Calu3 (cell line): ENCODE results near the gene TMEM198. TPM values are rescaled to one million over a fixed set of nuclear protein-coding genes. Genes with fewer than 3 reads are reported as not detected.
A peak's percentile ranks its signal among the peaks of the same experiment; 100 is the strongest.

Source experiments
- BruUV-seq: library from RNA; stranded (reverse); fragments of 400-500 nt; replicated peaks from 2 replicates; lab custom pipeline; 2021; lab: Mats Ljungman, UMichigan
- CTCF ChIA-PET: fragments of 300-600 bp; sonication (Branson Sonifier 250); formaldehyde crosslinking; loops from one replicate; lab custom pipeline; 2022; ENCODE audit warnings: antibody characterized with exemption; lab: Charles Lee
- DNase-seq: peaks from one replicate; pipeline ENCODE4 v3.0.0; 2022
- H3K27ac Mint-ChIP-seq: one replicate; pipeline ENCODE4 v1.8.0; 2022; ENCODE audit warnings: mixed read lengths; ENCODE audit not compliant: unreplicated experiment
- H3K27me3 Mint-ChIP-seq: one replicate; pipeline ENCODE4 v1.8.0; 2022; ENCODE audit warnings: mixed read lengths; ENCODE audit not compliant: unreplicated experiment
- H3K36me3 Mint-ChIP-seq: one replicate; pipeline ENCODE4 v1.8.0; 2022; ENCODE audit warnings: mild to moderate bottlenecking, moderate library complexity, mixed read lengths; ENCODE audit not compliant: insufficient read depth, unreplicated experiment
- H3K4me1 Mint-ChIP-seq: one replicate; pipeline ENCODE4 v1.8.0; 2022; ENCODE audit warnings: mild to moderate bottlenecking, low read depth, mixed read lengths; ENCODE audit not compliant: unreplicated experiment
- H3K4me3 Mint-ChIP-seq: one replicate; pipeline ENCODE4 v1.8.0; 2022; ENCODE audit warnings: mild to moderate bottlenecking, low read depth, moderate library complexity, mixed read lengths; ENCODE audit not compliant: unreplicated experiment
- H3K9me3 Mint-ChIP-seq: one replicate; pipeline ENCODE4 v1.8.0; 2022; ENCODE audit warnings: low read depth, mixed read lengths; ENCODE audit not compliant: unreplicated experiment
- intact Hi-C: fragments of 100-400 bp; cut with micrococcal nuclease; formaldehyde crosslinking; loops from one replicate; pipeline ENCODE4 v1.10.0; 2022; ENCODE audit not compliant: unreplicated experiment
- total RNA-seq: library from RNA; stranded (reverse); gene quantifications from 2 replicates; pipeline ENCODE4 v1.2.3, GENCODE V29; 2022
- TF ChIP-seq, protein P1 (sequence below): fragments of 200-600 bp; IDR thresholded peaks from one replicate; pipeline ENCODE4 v1.8.0; 2022; ENCODE audit warnings: antibody characterized with exemption; ENCODE audit not compliant: unreplicated experiment

TMEM198 gene
- total RNA-seq, 1 experiment from 2014 or later, result 5.9 TPM

DNA sequence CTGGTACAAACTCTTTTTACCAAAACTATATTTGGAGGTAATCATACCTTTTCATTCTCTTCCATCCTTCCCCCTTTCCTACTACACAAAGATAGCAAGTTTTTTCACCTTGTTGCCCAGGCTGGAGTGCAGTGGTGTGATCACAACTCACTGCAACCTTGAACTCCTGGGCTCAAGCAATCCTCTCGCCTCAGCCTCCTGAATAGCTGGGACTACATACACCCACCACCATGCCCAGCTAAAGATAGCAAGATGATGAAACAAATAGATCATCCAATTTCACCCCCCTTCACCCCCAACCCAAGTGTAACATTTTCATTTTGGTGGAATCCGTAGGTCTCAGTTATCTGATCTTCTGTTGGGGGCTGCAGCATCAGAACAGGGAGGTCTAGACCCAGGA is 49.3 kb downstream of the TMEM198 start:
- CTCF ChIA-PET, result no interaction called here
- Mint-ChIP-seq H3K4me1 (peaks cover 10% of the 10 kb centered on the region), H3K27me3 (no peaks in the 10 kb centered on the region), H3K4me3 (no peak overlapping the region), H3K36me3 (peaks cover 17% of the 10 kb centered on the region), H3K9me3 (no peaks in the 10 kb centered on the region), H3K27ac (no peak overlapping the region)
- DNase-seq, result no peak
- TF ChIP-seq, protein P1, sequence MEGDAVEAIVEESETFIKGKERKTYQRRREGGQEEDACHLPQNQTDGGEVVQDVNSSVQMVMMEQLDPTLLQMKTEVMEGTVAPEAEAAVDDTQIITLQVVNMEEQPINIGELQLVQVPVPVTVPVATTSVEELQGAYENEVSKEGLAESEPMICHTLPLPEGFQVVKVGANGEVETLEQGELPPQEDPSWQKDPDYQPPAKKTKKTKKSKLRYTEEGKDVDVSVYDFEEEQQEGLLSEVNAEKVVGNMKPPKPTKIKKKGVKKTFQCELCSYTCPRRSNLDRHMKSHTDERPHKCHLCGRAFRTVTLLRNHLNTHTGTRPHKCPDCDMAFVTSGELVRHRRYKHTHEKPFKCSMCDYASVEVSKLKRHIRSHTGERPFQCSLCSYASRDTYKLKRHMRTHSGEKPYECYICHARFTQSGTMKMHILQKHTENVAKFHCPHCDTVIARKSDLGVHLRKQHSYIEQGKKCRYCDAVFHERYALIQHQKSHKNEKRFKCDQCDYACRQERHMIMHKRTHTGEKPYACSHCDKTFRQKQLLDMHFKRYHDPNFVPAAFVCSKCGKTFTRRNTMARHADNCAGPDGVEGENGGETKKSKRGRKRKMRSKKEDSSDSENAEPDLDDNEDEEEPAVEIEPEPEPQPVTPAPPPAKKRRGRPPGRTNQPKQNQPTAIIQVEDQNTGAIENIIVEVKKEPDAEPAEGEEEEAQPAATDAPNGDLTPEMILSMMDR, result no peak
- no TSS peak for BruUV-seq
- intact Hi-C loops, result no loop called here

DNA sequence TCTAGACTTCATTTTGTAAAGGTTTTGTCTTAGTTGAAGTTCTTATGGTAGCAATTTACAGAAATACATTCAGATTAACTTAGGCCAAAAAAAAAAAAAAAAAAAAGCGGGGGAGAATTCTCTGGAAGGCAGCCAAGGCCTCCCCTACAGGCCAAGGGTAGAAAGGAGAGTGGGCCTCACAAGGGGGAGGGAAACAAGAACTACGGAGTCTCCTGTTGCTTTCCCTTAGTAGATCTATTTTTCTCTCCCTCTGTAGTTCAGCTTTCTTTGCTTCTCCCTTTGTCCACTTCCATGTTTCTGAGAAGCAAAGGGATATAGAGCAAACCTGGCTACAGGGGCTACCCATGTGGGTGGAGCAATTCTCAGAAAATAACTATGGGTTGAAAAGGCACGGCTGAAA is 51.4 kb downstream of the TMEM198 start:
- peaks cover 20% of the 10 kb centered on the region for H3K36me3 Mint-ChIP-seq
- no peak overlapping the region for H3K4me3 Mint-ChIP-seq
- H3K4me1 Mint-ChIP-seq, result peaks cover 10% of the 10 kb centered on the region
- CTCF ChIA-PET, result no interaction called here
- H3K27ac Mint-ChIP-seq, result no peak overlapping the region
- no peaks in the 10 kb centered on the region for H3K27me3 Mint-ChIP-seq
- intact Hi-C loops, result no loop called here
- no TSS peak for BruUV-seq
- no peaks in the 10 kb centered on the region for H3K9me3 Mint-ChIP-seq
- TF ChIP-seq, protein P1, result no peak
- no peak for DNase-seq

DNA sequence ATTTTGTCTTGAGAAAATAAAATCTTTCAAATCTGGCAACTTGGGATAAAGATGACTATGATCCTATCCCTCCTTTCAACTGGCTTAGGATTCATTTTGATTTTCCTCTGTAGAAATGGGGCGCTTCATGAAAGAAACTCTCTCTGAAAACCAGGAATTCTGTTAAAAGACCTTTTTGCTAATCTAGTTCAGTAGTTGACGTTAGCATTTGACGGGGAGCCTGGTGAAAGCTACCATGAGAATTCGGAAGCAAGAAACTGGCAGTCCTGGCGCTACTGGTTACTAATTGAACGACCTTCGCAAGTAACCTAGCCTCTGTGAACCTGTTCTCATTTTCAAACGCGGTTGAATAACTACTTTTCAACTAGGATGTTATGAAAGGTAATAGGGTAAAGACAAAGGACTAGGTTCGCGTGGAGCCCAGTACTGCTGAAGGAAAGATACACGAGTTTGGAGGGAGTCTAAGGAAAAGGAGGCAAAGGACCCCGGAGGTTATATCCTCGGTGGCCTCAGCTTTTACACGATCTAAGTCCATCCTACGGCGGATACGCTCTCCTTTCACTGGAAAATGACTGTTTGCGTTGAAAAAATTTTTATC is 53.2 kb downstream of the TMEM198 start:
- BruUV-seq, result TSS peak; percentile 95
- peak overlapping the region; percentile 93 for H3K27ac Mint-ChIP-seq
- H3K9me3 Mint-ChIP-seq, result no peaks in the 10 kb centered on the region
- intact Hi-C loops, result loop anchor here (1.0 to 2.0 kb wide), 2 partner anchors 20 to 54 kb away; partner anchors contain the start of gene CHPF
- TF ChIP-seq, protein P1, result no peak
- CTCF ChIA-PET, result interaction anchor here (0.7 to 2.1 kb wide), 5 partner anchors 20 to 101 kb away, joined by 3 to 4 read pairs (median 4); partner anchors contain the start of gene OBSL1
- peak overlapping the region; percentile 95 for H3K4me3 Mint-ChIP-seq
- peaks cover 20% of the 10 kb centered on the region for H3K36me3 Mint-ChIP-seq
- peaks cover 10% of the 10 kb centered on the region for H3K4me1 Mint-ChIP-seq
- DNase-seq, result no peak
- H3K27me3 Mint-ChIP-seq, result no peaks in the 10 kb centered on the region

DNA sequence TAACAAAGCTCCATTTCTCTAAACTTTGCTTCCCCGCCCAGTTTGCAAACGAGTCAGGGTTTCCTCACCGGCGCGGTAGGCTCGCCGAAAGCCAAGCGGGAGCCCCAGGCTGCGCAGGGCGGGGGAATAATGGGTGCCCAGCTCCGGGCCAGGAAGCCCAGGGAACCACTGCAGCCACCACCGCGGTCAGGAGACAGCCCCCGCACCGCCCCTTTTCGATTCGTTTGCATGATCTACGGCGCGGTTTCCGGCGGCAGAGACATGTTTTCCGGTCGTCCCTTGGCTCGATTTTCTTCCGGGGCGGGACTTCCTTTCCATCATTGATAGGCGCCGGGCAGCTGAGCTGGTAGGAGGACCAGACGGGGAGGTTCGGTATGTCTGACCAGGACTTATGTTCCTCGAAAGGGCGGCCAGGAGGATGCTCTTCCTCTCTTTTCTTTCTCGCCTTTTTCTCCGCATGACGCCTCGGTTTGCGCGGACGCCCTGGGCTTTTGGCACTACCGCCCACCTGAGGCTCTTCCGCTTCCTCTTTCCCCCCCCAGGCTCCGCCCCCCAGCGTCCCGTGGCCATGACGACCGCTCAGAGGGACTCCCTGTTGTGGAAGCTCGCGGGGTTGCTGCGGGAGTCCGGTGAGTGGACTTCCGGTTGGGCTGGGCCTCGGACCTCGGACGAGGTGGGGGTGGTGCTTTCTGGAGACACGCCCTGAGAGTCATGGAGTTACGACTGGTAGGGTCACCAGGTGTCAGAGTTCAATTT is 53.9 kb downstream of the TMEM198 start, which contains the start of gene STK11IP:
Gene STK11IP (plus strand): TSS at position 306 of the 756 bp plus-strand sequence. CDS start 263 bp downstream, at position 569.
- Mint-ChIP-seq H3K27me3 (no peaks in the 10 kb centered on the region), H3K4me1 (peaks cover 10% of the 10 kb centered on the region), H3K4me3 (peak within 1 kb of the TSS; percentile 95), H3K27ac (peak within 1 kb of the TSS; percentile 93), H3K36me3 (peaks cover 24% of the 10 kb centered on the region), H3K9me3 (no peaks in the 10 kb centered on the region)
- BruUV-seq, result no TSS peak
- TF ChIP-seq, protein P1, result no peak
- DNase-seq, result peak; percentile 96
- intact Hi-C loops, result loop anchor here (1.0 to 2.0 kb wide), 2 partner anchors 20 to 55 kb away; partner anchors contain the start of gene CHPF
- CTCF ChIA-PET, result interaction anchor here (0.6 to 2.1 kb wide), 6 partner anchors 10 to 422 kb away, joined by 3 to 4 read pairs (median 4); a partner anchor contains a TSS
